Measurements from ENCODE around the gene CX3CL1.
"Not testable (repeated sequence)": the region's sequence is repeated elsewhere in the genome, so short reads cannot be mapped to it uniquely, and the experiment has no call there.

Gene CX3CL1

DNA sequence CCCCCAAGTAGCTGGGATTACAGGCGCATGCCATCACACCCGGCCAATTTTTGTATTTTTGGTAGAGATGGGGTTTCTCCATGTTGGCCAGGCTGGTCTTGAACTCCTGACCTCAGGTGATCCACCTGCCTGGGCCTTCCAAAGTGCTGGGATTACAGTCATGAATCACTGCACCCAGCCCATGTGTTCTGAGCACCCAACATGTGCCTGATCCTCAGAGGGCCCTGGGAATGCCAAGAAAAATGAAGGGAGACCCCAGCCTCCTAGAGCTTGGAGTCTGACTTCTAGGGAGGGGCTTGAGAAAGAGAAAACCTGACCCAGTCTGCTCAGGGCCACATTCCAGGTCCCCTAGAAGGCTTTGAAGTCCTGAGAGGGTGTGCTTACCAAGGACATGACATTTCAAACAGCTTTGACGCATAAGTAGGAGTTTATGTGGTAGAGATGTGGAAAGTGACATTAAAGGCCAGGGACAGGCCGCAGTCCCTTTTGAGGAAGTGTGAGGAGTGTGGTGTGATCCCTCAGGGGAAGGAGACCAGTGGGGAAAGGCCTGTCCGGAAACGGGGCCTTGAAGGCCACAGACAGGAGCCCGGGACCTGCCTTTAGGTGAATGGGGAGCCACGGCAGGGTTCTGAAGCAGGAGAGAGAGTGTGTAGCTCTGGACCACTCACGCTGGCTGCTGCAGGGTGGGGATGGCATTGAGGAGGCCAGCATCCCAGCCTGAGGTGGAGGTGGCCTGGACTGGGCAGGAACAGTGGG is 14.8 kb upstream of the CX3CL1 start:
- no peak for DNase-seq (ENCODE audit: low read depth)

DNA sequence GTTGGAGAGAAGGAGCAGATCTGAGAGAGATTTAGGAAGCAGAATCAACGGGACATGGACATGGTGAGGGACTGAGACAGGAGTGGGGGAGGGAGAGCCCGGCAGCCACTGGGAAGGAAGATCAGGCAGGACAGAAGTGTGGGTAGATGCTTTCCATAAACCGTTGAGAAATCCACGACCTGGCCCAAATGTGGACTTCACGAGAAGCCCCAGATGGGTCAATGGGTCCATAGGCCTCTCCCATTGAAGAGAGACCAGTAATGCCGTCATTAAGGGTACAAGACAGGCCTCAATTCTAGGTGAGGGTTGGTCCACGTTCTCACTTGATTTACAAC is 14.2 kb upstream of the CX3CL1 start:
- no peak for DNase-seq (ENCODE audit: low read depth)

DNA sequence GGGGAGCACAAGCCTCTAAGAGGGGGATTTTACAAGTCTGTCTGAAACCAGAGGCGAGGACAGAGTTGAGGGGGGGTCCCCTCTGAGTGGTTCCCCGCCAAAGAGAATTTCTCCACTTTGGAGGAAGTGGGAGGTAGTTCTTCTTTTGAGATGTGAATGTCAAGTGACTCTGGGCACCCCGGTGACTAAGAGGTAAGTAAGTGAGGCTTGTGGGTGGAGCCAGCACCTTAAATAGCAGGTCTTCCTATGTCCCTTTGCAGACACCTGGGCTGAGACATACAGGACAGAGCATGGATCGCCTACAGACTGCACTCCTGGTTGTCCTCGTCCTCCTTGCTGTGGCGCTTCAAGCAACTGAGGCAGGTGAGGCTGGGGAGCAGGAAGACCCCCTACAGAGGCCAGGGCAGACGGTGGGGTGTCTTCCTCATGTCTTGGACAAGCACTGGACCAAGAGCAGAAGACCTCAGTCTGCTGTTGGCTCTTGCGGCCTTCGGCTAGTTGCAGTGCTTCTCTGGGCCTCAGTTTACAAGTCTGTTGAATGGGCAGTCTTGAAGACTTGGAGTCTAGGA is 13.7 kb upstream of the CX3CL1 start, which contains the start of gene CCL22:
CCL22 (plus strand) TSS at position 257 of the 569 bp plus-strand sequence; CDS start at position 291, 34 bp downstream.
- no peak for DNase-seq (ENCODE audit: low read depth)

DNA sequence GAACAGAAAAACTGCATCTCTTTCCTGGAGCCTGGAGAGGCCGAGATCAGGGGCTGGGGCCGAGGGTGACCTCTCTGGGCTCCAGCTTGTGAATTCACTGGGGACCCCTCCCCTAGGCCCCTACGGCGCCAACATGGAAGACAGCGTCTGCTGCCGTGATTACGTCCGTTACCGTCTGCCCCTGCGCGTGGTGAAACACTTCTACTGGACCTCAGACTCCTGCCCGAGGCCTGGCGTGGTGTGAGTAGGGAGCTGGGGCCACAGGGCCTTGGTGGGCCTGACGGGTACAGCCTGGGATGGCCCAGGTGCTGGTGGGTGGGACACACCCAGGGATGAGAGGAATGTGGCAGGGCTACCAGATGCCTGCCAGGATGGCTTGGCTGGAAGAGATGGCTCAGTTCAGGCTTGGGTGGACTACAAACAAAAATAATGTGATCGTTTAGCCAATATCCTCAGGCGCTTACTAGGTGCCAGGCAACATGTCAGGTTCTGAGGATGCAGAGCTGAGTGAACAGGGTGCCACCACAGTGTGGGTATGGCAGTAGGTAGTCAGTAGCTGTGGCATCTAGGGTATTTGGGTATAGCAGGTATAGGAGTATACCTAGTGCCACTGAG is 11.9 kb upstream of the CX3CL1 start:
- no peak for DNase-seq (ENCODE audit: low read depth)

DNA sequence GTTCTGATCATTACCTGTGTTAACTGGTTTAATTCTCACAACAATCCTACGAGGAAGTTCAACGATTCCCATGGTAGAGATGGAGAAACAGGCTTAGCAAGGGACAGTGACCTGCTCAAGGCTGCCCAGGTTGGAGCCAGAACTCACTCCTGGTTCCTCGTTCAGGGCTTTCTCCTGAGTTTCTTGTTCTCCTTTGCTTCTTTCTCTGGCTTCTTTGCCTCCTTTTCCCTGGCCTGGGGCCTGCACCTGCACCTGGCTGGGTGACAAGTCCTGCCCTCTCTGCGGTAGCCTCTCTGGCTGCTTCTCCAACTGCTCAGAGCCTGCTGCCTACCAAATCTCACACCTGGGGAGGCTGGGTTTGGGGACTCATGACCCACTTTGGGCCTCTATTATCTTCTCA is 10.9 kb upstream of the CX3CL1 start:
- DNase-seq (ENCODE audit: low read depth), result no peak

DNA sequence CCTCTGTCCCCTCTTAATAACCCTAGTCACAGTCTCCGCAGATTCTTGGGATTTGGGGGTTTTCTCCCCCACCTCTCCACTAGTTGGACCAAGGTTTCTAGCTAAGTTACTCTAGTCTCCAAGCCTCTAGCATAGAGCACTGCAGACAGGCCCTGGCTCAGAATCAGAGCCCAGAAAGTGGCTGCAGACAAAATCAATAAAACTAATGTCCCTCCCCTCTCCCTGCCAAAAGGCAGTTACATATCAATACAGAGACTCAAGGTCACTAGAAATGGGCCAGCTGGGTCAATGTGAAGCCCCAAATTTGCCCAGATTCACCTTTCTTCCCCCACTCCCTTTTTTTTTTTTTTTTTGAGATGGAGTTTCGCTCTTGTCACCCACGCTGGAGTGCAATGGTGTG is 8.1 kb upstream of the CX3CL1 start:
- DNase-seq (ENCODE audit: low read depth), result no peak

DNA sequence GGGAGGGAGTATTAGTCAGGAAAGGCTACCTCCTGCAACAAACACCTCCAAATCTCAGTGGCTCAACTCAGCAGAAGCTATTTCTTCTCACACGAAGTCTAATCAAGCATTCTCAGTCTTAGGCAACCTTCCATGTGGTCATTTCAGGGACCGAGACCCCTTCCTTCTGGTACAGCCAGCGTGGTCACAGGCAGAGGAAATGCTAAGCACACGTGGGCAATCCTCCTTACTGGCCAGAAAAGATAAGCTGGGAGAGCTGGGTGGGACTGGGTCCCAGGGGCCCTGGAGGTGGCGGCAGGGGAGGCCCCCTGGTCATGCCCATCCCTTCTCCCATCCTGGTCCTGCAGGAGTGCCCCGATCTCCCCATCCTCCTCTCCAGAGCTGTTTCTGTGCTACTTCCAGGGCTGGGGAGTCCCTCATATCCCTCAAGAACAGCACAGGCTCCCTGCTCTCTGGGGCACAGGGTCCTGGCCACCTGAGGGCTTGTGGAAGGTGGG is 5.7 kb upstream of the CX3CL1 start:
- DNase-seq (ENCODE audit: low read depth), result no peak

DNA sequence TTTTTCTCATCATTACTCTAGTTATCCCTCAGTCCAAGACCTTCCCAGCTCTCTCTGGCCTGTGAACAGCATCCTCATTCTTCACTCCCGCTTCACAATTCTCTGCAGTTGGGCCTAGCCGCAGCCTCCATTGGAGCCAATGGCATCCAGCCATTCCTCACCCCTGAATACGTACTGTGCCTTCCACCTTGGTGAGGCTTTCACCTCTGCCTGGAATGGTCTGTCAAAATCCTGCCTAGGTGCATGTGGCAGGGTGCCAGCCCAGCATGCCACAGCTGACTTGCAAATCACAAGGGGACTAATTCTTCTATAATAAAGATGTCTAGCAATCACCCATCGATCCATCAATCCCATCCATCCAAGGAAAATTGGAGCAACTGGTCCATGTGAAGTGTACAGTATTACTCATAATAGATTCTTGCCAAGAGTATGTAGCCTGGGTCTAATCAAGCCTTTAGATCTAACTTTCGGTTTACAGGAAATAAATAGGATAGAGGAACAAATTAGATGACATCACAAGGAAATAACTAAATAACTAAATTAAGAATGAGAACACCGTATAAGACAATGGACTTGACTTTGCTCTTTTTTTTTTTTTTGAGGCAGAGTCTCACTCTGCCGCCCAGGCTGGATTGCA is 5.1 kb upstream of the CX3CL1 start:
- DNase-seq (ENCODE audit: low read depth), result no peak

DNA sequence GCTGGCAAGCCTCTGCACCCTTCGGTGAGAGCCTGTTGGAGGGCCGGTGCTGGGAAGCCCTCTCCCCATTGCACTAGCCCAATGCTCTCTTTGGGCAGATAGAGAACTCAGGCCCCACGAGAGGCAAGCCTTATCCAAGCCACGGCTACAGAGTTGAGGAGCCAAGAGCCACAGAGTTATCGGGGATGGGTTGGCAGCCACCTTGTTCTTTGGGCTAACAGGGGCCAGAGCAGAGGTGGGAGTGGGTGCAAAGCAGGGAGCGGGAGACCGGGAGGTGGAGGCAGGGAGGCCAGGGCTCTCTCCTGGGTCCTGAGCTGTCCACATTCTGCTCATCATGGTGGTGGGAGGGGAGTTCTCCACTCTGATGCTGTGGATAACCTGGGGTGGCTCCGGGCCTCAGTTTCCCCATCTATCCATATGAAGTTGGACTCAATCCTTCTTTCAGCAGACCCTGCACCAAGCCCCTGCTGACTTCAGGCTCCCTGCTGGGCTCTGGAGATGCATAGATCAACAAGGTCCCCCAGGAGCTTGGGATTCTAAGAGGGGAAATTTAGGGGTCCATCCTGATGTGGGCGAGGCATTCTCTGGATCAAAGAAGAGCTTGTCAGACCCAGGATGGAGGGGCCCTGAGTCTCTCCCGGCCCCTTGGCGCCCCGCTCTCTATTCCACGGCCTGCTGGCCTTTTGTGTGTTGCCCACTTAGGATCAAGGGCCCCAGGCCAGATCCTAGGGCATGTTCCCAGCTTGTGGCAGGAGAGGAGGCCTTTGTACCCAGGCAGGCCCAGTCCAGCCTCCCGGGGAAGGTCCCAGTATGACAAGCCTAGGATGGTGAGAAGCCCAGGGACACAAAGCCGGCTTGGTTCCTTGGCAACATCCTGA is 557 bp upstream of the CX3CL1 start:
- DNase-seq (ENCODE audit: low read depth), result peak; percentile 16

DNA sequence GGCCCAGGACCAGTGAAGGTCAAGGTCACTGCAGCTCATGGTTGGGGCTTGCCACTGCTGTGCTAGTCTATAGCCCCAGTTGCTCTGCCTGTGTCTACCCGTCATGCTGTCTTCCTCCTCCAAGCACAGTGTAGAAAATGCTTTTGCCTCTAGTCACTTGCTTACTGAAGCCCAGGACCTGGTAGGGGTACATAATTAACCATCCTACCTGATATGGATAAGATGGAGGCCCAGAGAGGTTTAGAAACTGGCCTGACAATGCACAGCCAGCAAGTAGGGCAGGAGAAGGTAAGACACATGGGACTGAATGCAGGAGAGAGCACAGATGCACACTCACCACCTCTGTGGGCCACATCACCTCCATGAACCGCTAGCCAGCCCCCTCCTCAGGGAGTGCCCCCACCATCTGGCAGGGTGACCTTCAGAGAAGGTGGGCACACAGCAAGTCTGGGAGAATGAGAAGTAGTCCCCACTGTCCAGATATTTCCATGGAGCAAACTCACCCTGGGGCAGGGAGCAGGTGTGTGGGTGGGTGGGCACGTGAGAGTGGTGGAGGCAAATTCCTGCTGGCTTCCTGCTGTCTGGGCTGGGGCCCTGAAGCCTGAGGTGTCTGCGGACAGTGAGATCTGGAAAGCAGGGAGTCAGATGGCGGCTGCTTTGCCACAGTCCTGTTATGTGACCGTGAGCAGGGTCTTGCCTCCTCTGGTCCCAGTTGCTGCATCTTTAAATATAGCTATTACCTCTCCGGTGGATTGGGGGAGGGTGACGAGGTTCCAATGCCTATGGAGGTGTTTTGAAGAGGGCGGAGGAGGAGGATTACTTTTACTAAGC is 1.0 kb downstream of the CX3CL1 start:
- DNase-seq (ENCODE audit: low read depth), result no peak

DNA sequence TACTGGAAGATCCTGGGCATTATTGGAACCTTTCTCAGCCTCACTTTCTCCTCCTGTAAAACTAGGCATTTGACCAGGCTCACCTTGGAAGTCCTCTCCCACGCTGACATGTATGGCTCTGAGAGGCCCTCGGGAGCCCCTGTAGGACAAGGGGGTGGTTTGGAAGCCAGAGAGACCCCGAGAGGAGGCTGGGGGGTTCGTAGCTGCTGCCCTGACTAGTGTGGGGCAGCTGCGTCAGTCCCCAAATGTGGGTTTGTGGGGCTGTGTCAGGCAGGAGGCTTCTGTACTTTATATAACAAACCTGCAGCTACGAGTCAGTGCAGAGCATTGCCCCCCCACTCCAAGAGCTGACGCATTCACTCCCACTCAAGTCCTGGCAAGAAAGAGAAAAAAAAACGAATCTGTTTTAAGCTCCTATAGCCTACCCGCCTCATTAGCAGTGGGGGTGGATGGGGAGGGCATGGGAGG is 1.8 kb downstream of the CX3CL1 start:
- DNase-seq (ENCODE audit: low read depth), result no peak

DNA sequence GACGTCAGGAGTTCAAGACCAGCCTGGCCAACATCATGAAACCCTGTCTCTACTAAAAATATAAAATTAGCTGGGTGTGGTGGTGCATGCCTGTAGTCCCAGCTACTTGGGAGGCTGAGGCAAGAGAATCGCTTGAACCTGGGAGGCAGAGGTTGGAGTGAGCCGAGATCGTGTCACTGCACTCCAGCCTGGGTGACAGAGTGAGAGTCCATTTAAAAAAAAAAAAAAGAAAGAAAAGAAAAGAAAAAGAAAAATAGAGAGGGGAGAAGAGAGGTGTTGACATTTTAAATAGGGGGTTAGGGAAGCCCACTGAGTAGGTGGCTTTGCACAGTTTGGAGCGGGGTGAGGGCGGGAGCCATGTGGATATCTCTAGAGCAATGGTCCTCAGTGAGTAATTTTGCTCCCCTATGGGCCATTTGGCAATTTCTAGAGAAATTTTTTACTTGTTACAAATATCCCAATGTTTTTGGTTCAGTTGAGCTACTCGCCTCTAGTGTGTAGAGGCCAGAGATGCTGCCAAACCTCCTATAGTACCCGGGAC is 2.7 kb downstream of the CX3CL1 start:
- not testable (repeated sequence) for DNase-seq (ENCODE audit: low read depth)

DNA sequence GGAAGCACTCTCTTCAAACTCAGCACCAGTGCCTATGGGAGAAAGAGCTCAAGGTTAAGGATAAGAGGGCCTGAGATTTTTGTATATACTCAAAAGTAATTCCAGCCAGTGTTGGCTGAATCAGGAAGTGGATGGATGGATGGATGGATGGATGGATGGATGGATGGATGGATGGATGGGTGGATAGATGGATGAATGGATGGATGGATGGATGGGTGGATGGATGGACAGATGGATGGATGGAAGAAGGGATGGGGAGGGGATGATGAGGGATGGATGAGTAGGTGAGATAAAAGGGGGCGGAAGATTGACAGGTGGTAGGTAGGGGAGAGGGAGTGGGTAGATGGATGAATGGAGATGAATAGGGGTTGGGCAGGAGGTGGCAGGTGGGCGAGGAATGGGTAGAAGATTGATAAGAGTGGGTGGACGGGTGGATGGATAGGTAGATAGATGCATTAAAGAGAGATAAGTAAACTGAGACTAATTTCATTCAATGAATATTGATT is 4.1 kb downstream of the CX3CL1 start:
- DNase-seq (ENCODE audit: low read depth), result no peak

DNA sequence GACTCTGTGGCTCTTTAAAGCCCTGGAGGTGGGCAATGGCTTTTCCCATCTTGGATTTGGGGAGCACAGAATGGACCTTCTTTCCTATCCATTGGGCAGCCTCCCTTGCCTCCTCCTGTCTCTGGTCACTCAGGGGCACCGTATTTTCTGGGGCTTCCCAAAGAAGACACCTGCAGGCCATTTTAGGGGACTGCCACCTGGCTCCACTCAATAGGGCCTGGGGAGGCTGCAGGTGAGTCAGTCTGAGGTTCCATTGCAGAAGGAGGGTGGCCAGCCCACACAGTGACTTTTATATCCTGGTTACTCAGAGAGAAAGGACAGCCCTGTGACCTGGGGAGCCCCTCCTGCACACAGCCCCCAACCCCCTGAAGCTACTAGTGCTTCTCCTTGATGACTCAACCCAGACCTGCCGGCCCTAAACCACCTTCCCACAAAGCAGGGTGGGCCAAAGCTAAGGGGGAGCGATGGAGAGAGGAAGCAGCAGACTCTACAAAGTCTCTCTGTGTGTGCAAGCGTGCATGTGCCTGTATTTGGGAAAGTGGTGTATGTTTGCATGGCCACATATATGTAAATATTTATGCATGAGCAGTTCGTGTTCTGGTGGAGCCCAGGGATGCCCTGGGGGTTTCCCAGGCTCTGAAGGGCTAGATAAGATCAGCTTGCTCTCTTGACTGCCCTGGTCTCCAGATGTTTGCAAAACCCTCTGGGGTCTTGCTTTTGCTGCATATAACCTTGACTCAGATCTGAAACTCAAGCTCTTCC is 5.0 kb downstream of the CX3CL1 start:
- no peak for DNase-seq (ENCODE audit: low read depth)

DNA sequence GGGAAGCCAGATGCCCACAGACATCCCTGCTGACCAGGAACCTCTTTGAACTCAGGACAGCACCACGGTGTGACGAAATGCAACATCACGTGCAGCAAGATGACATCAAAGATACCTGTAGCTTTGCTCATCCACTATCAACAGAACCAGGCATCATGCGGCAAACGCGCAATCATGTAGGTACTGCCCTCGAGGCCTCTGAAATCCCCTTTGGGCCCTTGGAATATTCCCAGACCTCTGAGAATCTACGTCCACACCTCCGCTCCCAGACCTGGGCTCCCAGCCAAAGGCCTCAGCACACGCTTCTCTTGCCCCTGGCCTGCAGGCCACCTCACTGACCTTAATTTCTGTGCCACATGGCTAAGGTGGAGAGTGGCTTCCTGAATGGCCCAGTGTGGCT is 7.3 kb downstream of the CX3CL1 start:
- no peak for DNase-seq (ENCODE audit: low read depth)

DNA sequence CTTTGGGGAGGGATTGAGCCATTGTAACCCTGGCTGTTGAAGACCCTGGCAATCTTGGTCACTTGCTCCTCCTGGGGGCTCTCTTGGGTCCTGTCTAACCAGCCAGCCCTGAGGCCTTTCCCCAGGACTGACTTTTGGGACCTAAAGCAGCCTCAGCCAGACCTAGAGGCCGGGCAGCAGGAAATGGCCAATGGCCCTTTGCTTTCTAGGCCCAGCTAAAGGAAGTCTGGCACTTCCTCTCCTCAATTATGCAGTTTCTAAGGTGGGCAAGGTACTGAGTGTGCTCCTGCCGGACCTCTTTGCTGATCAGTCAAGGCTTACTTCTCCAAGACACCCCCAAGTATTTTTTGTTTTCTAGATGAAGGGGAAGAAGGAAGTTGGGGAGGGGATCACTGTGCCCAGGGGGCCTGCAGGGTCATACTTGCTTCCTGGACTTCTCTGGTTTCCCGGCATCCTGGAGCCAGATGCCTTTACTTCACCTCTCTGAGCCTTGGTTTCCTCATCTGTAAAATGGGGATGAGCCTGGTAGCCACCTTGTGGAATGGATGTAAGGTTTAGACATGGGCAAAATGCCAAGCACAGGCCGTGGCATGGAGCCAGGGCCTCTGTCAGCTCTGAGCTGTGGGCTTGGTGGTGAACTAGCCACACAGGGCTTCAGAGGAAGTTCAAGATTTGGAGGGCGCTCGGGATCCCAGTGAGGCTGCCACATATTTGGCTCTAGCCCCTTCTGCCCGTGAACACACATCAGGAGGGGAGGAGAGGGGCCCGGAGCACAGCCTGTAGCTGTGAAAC is 8.6 kb downstream of the CX3CL1 start:
- no peak for DNase-seq (ENCODE audit: low read depth)

DNA sequence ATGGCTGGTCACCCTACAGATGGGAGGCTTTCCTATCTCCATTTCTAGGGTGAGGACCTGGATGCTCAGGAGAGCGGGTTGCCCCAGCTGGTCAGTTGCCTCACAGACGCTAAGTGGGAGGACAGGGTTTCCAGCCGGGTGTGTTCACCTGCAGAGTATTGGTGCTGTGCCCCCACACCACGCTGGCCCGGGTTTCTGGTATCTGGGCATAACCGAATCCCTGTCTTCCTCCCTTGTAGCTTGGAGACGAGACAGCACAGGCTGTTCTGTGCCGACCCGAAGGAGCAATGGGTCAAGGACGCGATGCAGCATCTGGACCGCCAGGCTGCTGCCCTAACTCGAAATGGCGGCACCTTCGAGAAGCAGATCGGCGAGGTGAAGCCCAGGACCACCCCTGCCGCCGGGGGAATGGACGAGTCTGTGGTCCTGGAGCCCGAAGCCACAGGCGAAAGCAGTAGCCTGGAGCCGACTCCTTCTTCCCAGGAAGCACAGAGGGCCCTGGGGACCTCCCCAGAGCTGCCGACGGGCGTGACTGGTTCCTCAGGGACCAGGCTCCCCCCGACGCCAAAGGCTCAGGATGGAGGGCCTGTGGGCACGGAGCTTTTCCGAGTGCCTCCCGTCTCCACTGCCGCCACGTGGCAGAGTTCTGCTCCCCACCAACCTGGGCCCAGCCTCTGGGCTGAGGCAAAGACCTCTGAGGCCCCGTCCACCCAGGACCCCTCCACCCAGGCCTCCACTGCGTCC is 9.7 kb downstream of the CX3CL1 start:
- DNase-seq (ENCODE audit: low read depth), result no peak

Measured in GM04503 (cell line).